Tibial nerve (tissue), 3 donors: ENCODE data around the gene IQCM.

Experiments used
- POLR2A ChIP-seq, 2 donors: fragments of 450-650 bp; IDR thresholded peaks; one replicate each; pipeline ENCODE4 v1.6.1; 2017; ENCODE audit warnings: antibody characterized with exemption in 2 of 2, mild to moderate bottlenecking in 2 of 2, moderate library complexity in 2 of 2
- TF ChIP-seq, protein P1 (sequence below), 5 experiments: fragments of 200-600 bp in 3 of 5; fragments of 450-650 bp in 2 of 5; sonication (generic) in 3 of 5; IDR thresholded peaks; one replicate each; pipeline ENCODE4 v1.5.1; 2016 to 2019; ENCODE audit warnings: antibody characterized with exemption in 5 of 5, mild to moderate bottlenecking in 3 of 5, moderate library complexity in 2 of 5

DNA sequence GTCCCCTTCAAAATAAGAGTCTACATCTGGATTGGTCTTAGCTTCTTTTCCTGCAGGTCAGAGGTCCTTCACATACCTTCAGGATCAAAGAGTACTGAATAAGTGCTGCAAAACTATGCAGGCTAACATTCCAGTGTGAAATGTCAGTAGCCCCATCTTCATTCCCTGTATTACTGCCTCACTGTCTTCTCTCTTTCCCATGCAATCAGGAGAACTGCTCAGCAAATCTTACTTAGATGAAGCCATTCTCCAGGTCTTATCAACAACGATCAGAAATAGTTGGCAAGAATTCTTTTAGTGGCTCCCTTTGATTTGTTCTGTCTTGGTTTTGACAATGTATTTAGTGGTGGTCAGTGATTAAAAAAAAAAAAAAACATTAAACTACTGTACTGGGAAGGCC is 26.0 kb upstream of the IQCM start:
- TF ChIP-seq, protein P1, sequence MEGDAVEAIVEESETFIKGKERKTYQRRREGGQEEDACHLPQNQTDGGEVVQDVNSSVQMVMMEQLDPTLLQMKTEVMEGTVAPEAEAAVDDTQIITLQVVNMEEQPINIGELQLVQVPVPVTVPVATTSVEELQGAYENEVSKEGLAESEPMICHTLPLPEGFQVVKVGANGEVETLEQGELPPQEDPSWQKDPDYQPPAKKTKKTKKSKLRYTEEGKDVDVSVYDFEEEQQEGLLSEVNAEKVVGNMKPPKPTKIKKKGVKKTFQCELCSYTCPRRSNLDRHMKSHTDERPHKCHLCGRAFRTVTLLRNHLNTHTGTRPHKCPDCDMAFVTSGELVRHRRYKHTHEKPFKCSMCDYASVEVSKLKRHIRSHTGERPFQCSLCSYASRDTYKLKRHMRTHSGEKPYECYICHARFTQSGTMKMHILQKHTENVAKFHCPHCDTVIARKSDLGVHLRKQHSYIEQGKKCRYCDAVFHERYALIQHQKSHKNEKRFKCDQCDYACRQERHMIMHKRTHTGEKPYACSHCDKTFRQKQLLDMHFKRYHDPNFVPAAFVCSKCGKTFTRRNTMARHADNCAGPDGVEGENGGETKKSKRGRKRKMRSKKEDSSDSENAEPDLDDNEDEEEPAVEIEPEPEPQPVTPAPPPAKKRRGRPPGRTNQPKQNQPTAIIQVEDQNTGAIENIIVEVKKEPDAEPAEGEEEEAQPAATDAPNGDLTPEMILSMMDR (IDR thresholded peaks at IDR 0.05), result no peak
- no peak for TF ChIP-seq POLR2A (IDR thresholded peaks at IDR 0.05)
